Measurements from ENCODE around the gene PAX7. TPM values are rescaled to one million over a fixed set of nuclear protein-coding genes. Genes with fewer than 3 reads are reported as not detected.

PAX7 gene
- total RNA-seq, 1 experiment from 2014 or later = 0.15 TPM

GRCh38 chr1:18653916-18654315 lies 23.3 kb downstream of the PAX7 start:
- H3K9me3 Mint-ChIP-seq = peaks cover 0 to 7% of the 10 kb centered on the region in 2 experiments; a peak in 1 of 5 replicates
- peaks cover 54 to 84% of the 10 kb centered on the region in 2 experiments for H3K4me1 Mint-ChIP-seq

More at GRCh38 chr1:18653916-18654315, 23.3 kb downstream of the PAX7 start:
- Histone ChIP-seq H3K23me2 (ENCODE audit: insufficient read length, low read depth, low read length, poor library complexity, severe bottlenecking) (no peaks in the 10 kb centered on the region), H2BK120ac (ENCODE audit: low read depth, low read length, poor library complexity, severe bottlenecking) (no peak overlapping the region), H4K91ac (ENCODE audit: insufficient read length, low read depth, low read length) (no peak overlapping the region), H2AK5ac (ENCODE audit: insufficient read length, low read length) (no peak overlapping the region), H3K9ac (ENCODE audit: extremely low read depth, insufficient read length, low read length) (no peak overlapping the region), H3K14ac (ENCODE audit: insufficient read depth, low read length) (no peak overlapping the region), H3K4me2 (ENCODE audit: insufficient read depth, insufficient read length, low read length) (no peak overlapping the region), H3T11ph (ENCODE audit: low read length) (no peak overlapping the region), H2BK12ac (ENCODE audit: insufficient read length, low read depth, low read length) (no peak overlapping the region), H3K56ac (ENCODE audit: insufficient read length, low read depth, low read length) (no peak overlapping the region), H2BK5ac (ENCODE audit: insufficient read length, low read length) (no peak overlapping the region), H2BK20ac (ENCODE audit: low read depth, low read length, poor library complexity, severe bottlenecking) (no peak overlapping the region), H4K8ac (replicated peaks; ENCODE audit: insufficient read length, low read depth, low read length) (no peak overlapping the region), H3K4me1 (ENCODE audit: insufficient read depth, low read length) (peaks cover 22% of the 10 kb centered on the region), H3K27ac (ENCODE audit: insufficient read length, low read depth, low read length) (no peak overlapping the region), H3K79me2 (ENCODE audit: insufficient read depth, low read length) (no peaks in the 10 kb centered on the region), H3K23ac (ENCODE audit: insufficient read length, low read depth, low read length) (no peak overlapping the region), H4K5ac (ENCODE audit: insufficient read length, low read depth, low read length) (no peak overlapping the region), H3K79me1 (ENCODE audit: insufficient read depth, low read depth, low read length, poor library complexity, severe bottlenecking) (no peaks in the 10 kb centered on the region), H3K9me3 (ENCODE audit: control insufficient read depth, low read depth, low read length) (no peaks in the 10 kb centered on the region), H4K20me1 (ENCODE audit: control insufficient read depth, insufficient read depth, insufficient read length) (peaks cover 3% of the 10 kb centered on the region), H2BK15ac (ENCODE audit: low read depth, low read length) (no peak overlapping the region), H3K4ac (ENCODE audit: low read depth, low read length) (no peak overlapping the region), H2AFZ (ENCODE audit: low read length) (no peak overlapping the region), H3K18ac (ENCODE audit: insufficient read length, low read depth, low read length) (no peak overlapping the region), H3K27me3 (ENCODE audit: insufficient read depth, low read length) (peaks cover 38% of the 10 kb centered on the region)
- TF ChIP-seq, protein P1, sequence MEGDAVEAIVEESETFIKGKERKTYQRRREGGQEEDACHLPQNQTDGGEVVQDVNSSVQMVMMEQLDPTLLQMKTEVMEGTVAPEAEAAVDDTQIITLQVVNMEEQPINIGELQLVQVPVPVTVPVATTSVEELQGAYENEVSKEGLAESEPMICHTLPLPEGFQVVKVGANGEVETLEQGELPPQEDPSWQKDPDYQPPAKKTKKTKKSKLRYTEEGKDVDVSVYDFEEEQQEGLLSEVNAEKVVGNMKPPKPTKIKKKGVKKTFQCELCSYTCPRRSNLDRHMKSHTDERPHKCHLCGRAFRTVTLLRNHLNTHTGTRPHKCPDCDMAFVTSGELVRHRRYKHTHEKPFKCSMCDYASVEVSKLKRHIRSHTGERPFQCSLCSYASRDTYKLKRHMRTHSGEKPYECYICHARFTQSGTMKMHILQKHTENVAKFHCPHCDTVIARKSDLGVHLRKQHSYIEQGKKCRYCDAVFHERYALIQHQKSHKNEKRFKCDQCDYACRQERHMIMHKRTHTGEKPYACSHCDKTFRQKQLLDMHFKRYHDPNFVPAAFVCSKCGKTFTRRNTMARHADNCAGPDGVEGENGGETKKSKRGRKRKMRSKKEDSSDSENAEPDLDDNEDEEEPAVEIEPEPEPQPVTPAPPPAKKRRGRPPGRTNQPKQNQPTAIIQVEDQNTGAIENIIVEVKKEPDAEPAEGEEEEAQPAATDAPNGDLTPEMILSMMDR (conservative IDR thresholded peaks at IDR 0.05) = no peak
- no CpG with 5 or more reads among the region's 13 CpGs for WGBS (ENCODE audit: extremely low coverage, insufficient read length, low lambda C conversion rate)
- Mint-ChIP-seq H3K4me3 (peak overlapping the region in 1 of 2 experiments; percentile 30; a peak in 2 of 5 replicates), H3K36me3 (ENCODE audit: insufficient read depth in 1 of 3, low read depth in 3 of 3) (no peaks in the 10 kb centered on the region; a peak in 1 of 7 replicates), H3K27me3 (ENCODE audit: low read depth) (peaks cover 100% of the 10 kb centered on the region), H3K27ac (peak overlapping the region in 1 of 3 experiments; percentile 67; a peak in 1 of 7 replicates)
- DNase-seq = no peak

Data from H9 (cell line).